Lower leg skin (tissue), 4 donors: ENCODE results near the gene AUTS2. TPM values are rescaled to one million over a fixed set of nuclear protein-coding genes. Genes with fewer than 3 reads are reported as not detected.

Source experiments
- DNase-seq, 2 donors: peaks; one replicate each; pipeline ENCODE4 v3.0.0-alpha.2; 2019; ENCODE audit warnings: low spot score in 2 of 2
- H3K4me3 ChIP-seq: fragments of 200-600 bp; sonication (generic); 2 replicates; pipeline ENCODE4 v1.5.1; 2017; ENCODE audit warnings: mild to moderate bottlenecking, low read depth; ENCODE audit not compliant: poor library complexity, severe bottlenecking
- POLR2A ChIP-seq, 2 donors: fragments of 450-650 bp; IDR thresholded peaks; one replicate each; pipeline ENCODE4 v1.6.1; 2016 to 2017; ENCODE audit warnings: antibody characterized with exemption in 2 of 2, mild to moderate bottlenecking in 1 of 2, moderate library complexity in 1 of 2
- WGBS, 2 donors: methylation state at CpG; one replicate each; pipeline ENCODE4 v1.1.5; 2018; 5-methylcytosine and 5-hydroxymethylcytosine counted together
- intact Hi-C: fragments of 100-400 bp; cut with DNase I; formaldehyde crosslinking; loops from one replicate; pipeline ENCODE4 v1.15.0; 2023; ENCODE audit warnings: low total_unique reads
- total RNA-seq, 4 donors: library from RNA; depleted of rRNA; stranded (reverse); fragments of >200 nt; gene quantifications; one replicate each; pipeline ENCODE4 v1.1.0, GENCODE V29; 2016
- TF ChIP-seq, protein P1 (sequence below), 3 donors: fragments of 450-650 bp; IDR thresholded peaks; one replicate each; pipeline ENCODE4 v1.5.1; 2016; ENCODE audit warnings: antibody characterized with exemption in 3 of 3, mild to moderate bottlenecking in 3 of 3, moderate library complexity in 2 of 3

Gene AUTS2
- total RNA-seq, 4 donors from 2014 or later, result 30.8 to 41.9 (median 40.5) TPM

DNA sequence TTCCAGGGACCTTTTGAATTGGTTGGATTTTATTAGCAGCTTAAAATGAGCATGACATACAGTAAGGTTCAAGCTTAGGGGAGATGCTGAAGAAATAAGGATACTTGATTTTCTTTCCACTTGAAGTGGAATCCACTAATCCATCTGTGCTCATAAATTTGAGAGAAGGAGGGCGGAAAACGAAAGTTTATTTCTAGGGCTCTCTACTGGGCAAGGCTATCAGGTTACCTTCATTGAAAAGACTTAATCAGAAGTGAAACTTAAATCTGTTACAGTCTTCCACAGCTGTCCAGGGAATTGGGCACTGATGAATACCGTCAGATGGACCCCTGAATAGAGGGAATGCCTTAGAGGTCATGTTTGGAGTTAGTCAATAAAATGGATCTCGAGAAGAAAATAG, 21.8 kb downstream of the AUTS2 start:
- intact Hi-C loops, result no loop called here
- WGBS, 2 donors, result 51 to 65% methylated on average over 4 of the region's 4 CpGs
- H3K4me3 ChIP-seq, result no peak overlapping the region
- TF ChIP-seq, protein P1, sequence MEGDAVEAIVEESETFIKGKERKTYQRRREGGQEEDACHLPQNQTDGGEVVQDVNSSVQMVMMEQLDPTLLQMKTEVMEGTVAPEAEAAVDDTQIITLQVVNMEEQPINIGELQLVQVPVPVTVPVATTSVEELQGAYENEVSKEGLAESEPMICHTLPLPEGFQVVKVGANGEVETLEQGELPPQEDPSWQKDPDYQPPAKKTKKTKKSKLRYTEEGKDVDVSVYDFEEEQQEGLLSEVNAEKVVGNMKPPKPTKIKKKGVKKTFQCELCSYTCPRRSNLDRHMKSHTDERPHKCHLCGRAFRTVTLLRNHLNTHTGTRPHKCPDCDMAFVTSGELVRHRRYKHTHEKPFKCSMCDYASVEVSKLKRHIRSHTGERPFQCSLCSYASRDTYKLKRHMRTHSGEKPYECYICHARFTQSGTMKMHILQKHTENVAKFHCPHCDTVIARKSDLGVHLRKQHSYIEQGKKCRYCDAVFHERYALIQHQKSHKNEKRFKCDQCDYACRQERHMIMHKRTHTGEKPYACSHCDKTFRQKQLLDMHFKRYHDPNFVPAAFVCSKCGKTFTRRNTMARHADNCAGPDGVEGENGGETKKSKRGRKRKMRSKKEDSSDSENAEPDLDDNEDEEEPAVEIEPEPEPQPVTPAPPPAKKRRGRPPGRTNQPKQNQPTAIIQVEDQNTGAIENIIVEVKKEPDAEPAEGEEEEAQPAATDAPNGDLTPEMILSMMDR (IDR thresholded peaks at IDR 0.05), result no peak
- no peak for TF ChIP-seq POLR2A (IDR thresholded peaks at IDR 0.05)
- DNase-seq, result no peak

DNA sequence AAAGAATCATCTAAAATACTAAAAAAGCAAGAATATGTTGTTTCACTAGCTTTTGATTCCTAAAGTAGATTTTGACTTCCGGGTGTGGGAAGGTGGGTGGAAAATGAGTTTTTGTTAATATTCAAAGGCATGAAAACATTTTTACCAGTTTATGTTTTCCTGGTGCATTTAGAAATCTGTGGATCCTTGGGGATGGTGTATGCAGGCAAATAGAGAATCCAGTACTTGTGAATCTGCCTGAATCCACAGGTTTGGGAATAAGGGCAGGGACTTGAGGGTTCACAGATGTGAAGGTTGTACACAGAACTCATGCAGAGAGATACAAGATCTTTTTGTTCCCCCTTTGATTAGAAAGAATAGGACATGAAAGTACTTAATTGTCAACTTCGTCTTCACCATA, 22.4 kb downstream of the AUTS2 start:
- WGBS, 2 donors, result 88 to 92% methylated on average over 2 of the region's 2 CpGs
- no peak overlapping the region for H3K4me3 ChIP-seq
- intact Hi-C loops, result no loop called here
- TF ChIP-seq, protein P1 (IDR thresholded peaks at IDR 0.05), result no peak
- no peak for TF ChIP-seq POLR2A (IDR thresholded peaks at IDR 0.05)
- no peak for DNase-seq

DNA sequence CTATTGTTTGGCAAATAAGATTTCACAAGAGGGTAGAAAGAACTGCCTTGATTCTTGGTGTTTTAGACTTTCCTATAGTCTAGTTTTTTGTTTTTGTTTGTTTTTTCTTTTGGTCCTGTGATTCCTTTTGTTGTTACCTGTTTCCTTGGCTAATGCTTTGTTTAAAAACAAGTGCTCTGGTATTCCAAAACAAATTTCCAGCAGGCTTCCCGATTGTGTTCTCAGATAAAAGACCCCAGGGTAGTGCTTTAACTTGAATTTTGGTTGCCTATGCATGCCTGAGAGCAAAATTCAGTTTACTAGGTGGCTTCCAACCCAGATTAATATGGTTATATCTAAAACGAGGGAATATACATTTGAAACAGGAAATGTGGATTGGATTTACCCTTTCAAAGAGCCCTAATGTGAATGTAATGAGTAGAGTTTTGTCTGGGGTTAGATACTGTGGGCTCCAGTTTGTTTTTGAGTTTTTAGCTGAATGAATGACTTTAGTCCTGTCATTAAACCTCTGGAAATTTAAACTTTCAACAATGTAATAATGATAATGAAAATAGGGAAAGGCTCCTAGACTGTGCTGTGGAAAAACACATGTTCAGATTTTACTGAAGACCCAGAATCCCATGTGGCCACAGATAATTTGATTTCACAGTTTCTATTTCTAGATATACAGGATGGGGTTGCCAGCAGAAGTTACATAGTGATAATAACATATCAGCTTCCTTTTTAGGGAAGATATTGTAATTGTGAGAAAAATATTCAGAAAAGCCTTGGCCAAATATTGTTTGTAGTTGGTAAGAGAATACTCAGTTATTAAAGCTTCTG, 23.9 kb downstream of the AUTS2 start:
- no peak for DNase-seq
- no peak for TF ChIP-seq POLR2A (IDR thresholded peaks at IDR 0.05)
- TF ChIP-seq, protein P1 (IDR thresholded peaks at IDR 0.05), result no peak
- H3K4me3 ChIP-seq, result no peak overlapping the region
- intact Hi-C loops, result no loop called here
- WGBS, 2 donors, result 66 to 68% methylated on average over 2 of the region's 2 CpGs

DNA sequence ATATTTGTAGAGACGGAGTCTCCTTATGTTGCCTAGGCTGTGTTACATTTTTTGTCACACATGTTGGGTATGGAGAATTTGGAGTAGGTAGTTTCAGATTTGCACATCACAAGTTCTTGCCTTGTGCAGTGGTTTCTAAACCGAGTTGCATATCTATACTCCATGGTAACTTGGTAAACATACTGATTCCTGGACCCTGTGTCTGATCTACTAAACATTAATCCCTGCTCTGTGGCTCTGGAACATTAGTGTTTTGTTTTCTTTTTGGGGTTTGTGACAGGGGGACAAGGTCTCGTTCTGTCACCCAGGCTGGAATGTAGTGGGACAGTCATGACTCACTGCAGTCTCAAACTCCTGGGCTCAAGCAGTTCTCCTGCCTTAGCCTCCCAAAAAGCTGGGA, 24.7 kb downstream of the AUTS2 start:
- DNase-seq, result no peak
- intact Hi-C loops, result no loop called here
- no peak overlapping the region for H3K4me3 ChIP-seq
- TF ChIP-seq, protein P1 (IDR thresholded peaks at IDR 0.05), result no peak
- TF ChIP-seq POLR2A (IDR thresholded peaks at IDR 0.05), result no peak
- 72 to 81% methylated on average over 3 of the region's 3 CpGs for WGBS, 2 donors

DNA sequence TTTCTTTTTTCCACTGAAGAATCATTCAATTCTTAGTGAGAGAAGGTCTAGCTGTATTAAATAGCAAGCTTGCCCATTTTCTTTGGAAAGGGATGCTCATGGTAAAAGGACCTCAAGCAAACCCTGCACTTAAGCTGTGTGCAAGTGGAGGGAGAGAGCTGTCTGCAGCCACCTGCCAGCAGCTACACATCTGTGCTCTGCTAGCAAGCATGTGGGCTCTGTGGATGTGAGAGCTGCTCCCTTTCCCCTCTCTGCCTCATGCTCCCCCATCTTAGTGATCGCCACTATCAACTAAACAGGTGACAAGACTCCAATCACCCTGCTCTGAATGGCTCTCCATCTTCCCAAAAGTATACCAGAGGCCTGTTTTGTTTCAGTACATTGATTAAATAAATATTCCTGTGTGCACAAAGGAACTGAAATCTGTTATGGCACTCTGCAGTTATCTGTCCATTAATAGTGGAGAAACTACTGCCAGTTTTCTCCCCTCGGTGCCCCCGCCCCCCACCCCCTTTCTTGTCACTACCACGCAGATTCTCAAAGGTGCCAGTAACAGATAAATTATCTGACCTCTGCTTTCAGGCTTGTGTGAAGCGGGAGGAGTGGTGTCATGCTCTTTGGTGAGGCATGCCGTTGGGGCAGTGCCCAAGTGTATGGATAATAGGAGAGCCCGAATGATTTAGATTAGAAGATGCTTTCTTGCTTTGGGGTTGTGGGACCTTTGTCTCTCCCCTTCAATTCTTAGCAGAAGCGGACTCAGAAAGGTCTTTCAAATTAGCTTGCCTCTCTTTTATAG, 26.4 kb downstream of the AUTS2 start:
- no peak overlapping the region for H3K4me3 ChIP-seq
- 87 to 88% methylated on average over 8 of the region's 8 CpGs for WGBS, 2 donors
- intact Hi-C loops, result no loop called here
- no peak for DNase-seq
- TF ChIP-seq, protein P1 (IDR thresholded peaks at IDR 0.05), result no peak
- TF ChIP-seq POLR2A (IDR thresholded peaks at IDR 0.05), result no peak
